ENCODE results near the gene SLC7A14.

DNA sequence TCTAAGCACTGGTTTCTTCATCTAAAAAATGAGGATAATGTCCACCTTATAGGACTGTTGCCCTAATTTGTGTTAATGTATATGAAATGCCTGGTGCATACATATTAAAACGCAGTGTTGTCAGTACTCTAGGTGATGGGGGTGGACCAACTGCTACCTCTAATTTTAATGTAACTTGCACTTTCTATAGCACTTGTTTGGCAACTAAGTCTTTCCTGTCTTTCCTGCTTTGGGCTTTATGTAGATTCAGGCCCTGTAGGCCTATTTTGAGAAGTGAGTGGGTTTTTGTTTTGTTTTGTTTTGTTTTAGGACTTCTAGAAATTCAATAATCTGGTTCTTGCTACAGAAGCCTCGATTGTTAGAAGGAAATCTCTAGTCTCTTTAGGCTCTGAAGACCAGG is 21.2 kb downstream of the SLC7A14 start:
- TF ChIP-seq RFX5 (IDR thresholded peaks at IDR 0.05; ENCODE audit: low read depth, low read length) (no peak), POLR2A (IDR thresholded peaks at IDR 0.05; ENCODE audit: low read depth, low read length) (no peak), RAD21 (IDR thresholded peaks at IDR 0.05; ENCODE audit: low read length) (no peak), NFE2L2 (IDR thresholded peaks at IDR 0.05; ENCODE audit: low read depth, low read length) (no peak), MAZ (IDR thresholded peaks at IDR 0.05; ENCODE audit: borderline replicate concordance, low read depth, low read length) (no peak), FOS (IDR thresholded peaks at IDR 0.05; ENCODE audit: low read depth, low read length) (no peak), MXI1 (IDR thresholded peaks at IDR 0.05; ENCODE audit: borderline replicate concordance, low read depth, low read length) (no peak), CEBPB (IDR thresholded peaks at IDR 0.05; ENCODE audit: low read depth, low read length) (no peak), BHLHE40 (IDR thresholded peaks at IDR 0.05; ENCODE audit: low read depth, low read length) (no peak), SMC3 (IDR thresholded peaks at IDR 0.05; ENCODE audit: low read depth, low read length) (no peak), RCOR1 (IDR thresholded peaks at IDR 0.05; ENCODE audit: insufficient replicate concordance, low read length) (no peak)
- TF ChIP-seq, protein P1, sequence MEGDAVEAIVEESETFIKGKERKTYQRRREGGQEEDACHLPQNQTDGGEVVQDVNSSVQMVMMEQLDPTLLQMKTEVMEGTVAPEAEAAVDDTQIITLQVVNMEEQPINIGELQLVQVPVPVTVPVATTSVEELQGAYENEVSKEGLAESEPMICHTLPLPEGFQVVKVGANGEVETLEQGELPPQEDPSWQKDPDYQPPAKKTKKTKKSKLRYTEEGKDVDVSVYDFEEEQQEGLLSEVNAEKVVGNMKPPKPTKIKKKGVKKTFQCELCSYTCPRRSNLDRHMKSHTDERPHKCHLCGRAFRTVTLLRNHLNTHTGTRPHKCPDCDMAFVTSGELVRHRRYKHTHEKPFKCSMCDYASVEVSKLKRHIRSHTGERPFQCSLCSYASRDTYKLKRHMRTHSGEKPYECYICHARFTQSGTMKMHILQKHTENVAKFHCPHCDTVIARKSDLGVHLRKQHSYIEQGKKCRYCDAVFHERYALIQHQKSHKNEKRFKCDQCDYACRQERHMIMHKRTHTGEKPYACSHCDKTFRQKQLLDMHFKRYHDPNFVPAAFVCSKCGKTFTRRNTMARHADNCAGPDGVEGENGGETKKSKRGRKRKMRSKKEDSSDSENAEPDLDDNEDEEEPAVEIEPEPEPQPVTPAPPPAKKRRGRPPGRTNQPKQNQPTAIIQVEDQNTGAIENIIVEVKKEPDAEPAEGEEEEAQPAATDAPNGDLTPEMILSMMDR (conservative IDR thresholded peaks at IDR 0.05; ENCODE audit: low read depth, low read length): no peak
- TF ChIP-seq, protein P2, sequence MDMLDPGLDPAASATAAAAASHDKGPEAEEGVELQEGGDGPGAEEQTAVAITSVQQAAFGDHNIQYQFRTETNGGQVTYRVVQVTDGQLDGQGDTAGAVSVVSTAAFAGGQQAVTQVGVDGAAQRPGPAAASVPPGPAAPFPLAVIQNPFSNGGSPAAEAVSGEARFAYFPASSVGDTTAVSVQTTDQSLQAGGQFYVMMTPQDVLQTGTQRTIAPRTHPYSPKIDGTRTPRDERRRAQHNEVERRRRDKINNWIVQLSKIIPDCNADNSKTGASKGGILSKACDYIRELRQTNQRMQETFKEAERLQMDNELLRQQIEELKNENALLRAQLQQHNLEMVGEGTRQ (IDR thresholded peaks at IDR 0.05; ENCODE audit: low read depth, low read length): no peak

Data from IMR-90 (cell line).